ENCODE measurements around the gene KLHL25.

DNA sequence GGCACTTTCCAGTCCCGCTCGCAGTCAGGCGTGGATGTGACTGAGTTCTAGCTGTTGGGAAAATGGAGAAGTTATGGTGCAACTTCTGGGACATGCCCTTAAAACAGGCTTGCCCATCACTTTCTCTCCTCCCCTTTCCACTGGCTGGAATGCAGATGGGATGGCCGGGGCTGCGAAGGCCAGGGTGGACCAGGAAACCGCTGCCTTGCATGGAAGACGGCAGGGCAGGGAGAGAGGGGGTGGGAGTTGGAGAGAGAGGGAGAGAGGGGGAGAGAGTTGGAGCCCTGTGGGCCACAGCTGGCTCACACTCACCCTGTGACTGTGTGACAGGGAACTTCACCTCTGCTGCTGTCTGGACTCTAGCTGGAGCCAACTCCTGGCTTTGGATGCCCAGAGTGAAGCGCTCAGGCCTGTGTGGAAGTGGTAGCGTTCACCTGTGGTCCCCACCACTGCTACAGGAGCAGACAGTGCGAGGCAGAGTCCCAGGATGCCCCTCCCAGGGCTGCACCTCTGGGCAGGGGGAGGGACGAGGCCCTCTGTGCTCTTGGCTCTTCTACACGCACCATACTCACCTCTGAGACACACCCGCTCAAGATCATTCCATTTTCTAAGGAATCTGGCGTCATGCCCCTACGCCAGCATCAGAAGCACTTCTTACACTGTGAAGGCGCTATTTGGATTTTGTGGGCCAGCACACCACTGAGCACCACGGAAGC lies 36.6 kb downstream of the KLHL25 start:
- TF ChIP-seq, protein P1, sequence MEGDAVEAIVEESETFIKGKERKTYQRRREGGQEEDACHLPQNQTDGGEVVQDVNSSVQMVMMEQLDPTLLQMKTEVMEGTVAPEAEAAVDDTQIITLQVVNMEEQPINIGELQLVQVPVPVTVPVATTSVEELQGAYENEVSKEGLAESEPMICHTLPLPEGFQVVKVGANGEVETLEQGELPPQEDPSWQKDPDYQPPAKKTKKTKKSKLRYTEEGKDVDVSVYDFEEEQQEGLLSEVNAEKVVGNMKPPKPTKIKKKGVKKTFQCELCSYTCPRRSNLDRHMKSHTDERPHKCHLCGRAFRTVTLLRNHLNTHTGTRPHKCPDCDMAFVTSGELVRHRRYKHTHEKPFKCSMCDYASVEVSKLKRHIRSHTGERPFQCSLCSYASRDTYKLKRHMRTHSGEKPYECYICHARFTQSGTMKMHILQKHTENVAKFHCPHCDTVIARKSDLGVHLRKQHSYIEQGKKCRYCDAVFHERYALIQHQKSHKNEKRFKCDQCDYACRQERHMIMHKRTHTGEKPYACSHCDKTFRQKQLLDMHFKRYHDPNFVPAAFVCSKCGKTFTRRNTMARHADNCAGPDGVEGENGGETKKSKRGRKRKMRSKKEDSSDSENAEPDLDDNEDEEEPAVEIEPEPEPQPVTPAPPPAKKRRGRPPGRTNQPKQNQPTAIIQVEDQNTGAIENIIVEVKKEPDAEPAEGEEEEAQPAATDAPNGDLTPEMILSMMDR (IDR thresholded peaks at IDR 0.05): no peak
- no peak for TF ChIP-seq POLR2A (IDR thresholded peaks at IDR 0.05)
